A549 (cell line): Measurements from ENCODE around the gene GAA. TPM values are rescaled to one million over a fixed set of nuclear protein-coding genes. Genes with fewer than 3 reads are reported as not detected.

Experiments
- ATAC-seq, 2 experiments: fragments of 200-7000 bp in 1 of 2; fragments of >200 bp in 1 of 2; cut with Nextera tagmentation in 1 of 2; cut with Tn5 transposase in 1 of 2; 3 replicates each; pipeline versions ENCODE4 v1.8.0 to v1.9.1; 2018 to 2020; ENCODE audit warnings: mild to moderate bottlenecking in 1 of 2, moderate library complexity in 1 of 2
- CTCF ChIA-PET: fragments of 300-600 bp; sonication (Branson Sonifier 250); formaldehyde crosslinking; extraction: SDS; loops from one replicate; lab custom pipeline; 2021; ENCODE audit warnings: antibody characterized with exemption, inconsistent platforms; lab: Yijun Ruan, JAX
- POLR2A ChIA-PET: fragments of 350-600 bp; formaldehyde crosslinking; extraction: SDS; loops from one replicate; lab custom pipeline; 2021; ENCODE audit warnings: antibody characterized with exemption, inconsistent platforms; lab: Yijun Ruan, JAX
- DNase-seq, 2 experiments: peaks; one replicate each; pipeline versions ENCODE4 v3.0.0 to v3.0.0-alpha.2; 2011 to 2016; ENCODE audit warnings: low read depth in 1 of 2, low spot score in 1 of 2
- FAIRE-seq: peaks from 2 replicates; lab custom pipeline; 2011; peaks lifted over from hg19 to GRCh38; lab: Jason Lieb, UNC
- H3K27ac ChIP-seq, 2 experiments: fragments of >200 bp; sonication (Bioruptor Twin); formaldehyde crosslinking; 3 replicates each; pipeline ENCODE4 v1.5.1; 2016 to 2017
- H3K4me1 ChIP-seq: fragments of >200 bp; sonication (Bioruptor Twin); formaldehyde crosslinking; 3 replicates; pipeline ENCODE4 v1.6.1; 2016
- H3K4me2 ChIP-seq: fragments of >200 bp; sonication (Bioruptor Twin); formaldehyde crosslinking; 3 replicates; pipeline ENCODE4 v1.6.1; 2016
- H3K4me3 ChIP-seq: fragments of >200 bp; sonication (Bioruptor Twin); formaldehyde crosslinking; 3 replicates; pipeline ENCODE4 v1.5.1; 2016
- H3K9me3 ChIP-seq: fragments of >200 bp; sonication (Bioruptor Twin); formaldehyde crosslinking; 3 replicates; pipeline ENCODE4 v1.6.1; 2016
- BCL3 ChIP-seq: fragments of >200 bp; sonication (Bioruptor Twin); formaldehyde crosslinking; IDR thresholded peaks from 3 replicates; pipeline ENCODE4 v1.6.1; 2016
- CBX8 ChIP-seq: fragments of 200-600 bp; sonication (generic); IDR thresholded peaks from 2 replicates; pipeline ENCODE4 v1.6.1; 2016
- CEBPB ChIP-seq, 2 experiments: fragments of >200 bp in 1 of 2; sonication (Bioruptor Twin) in 1 of 2; formaldehyde crosslinking in 1 of 2; IDR thresholded peaks; 2 replicates each; pipeline ENCODE4 v1.6.1; 2012 to 2016
- E2F6 ChIP-seq: IDR thresholded peaks from 2 replicates; pipeline ENCODE4 v1.6.1; 2012; ENCODE audit warnings: low read depth, borderline replicate concordance
- EHF ChIP-seq: fragments of 250-450 bp; sonication (Bioruptor Pico); IDR thresholded peaks from 2 replicates; pipeline ENCODE4 v1.5.0; 2020; ENCODE audit warnings: mild to moderate bottlenecking
- ESRRA ChIP-seq: fragments of 150-350 bp; IDR thresholded peaks from 2 replicates; pipeline ENCODE4 v1.6.1; 2014; ENCODE audit warnings: mild to moderate bottlenecking, low read length, borderline replicate concordance
- HDAC2 ChIP-seq: fragments of 200-600 bp; sonication (generic); IDR thresholded peaks from 2 replicates; pipeline ENCODE4 v1.6.1; 2016
- HMGXB4 ChIP-seq: fragments of 250-450 bp; sonication (Bioruptor Pico); IDR thresholded peaks from 2 replicates; pipeline ENCODE4 v1.5.0; 2021; ENCODE audit warnings: mild to moderate bottlenecking, moderate library complexity, borderline replicate concordance
- JUN ChIP-seq, 2 experiments: fragments of >200 bp; sonication (Bioruptor Twin); formaldehyde crosslinking; IDR thresholded peaks; 2 replicates in 1 of 2; 3 replicates in 1 of 2; pipeline ENCODE4 v1.6.1; 2016 to 2017
- KDM1A ChIP-seq: fragments of 200-600 bp; sonication (generic); IDR thresholded peaks from 2 replicates; pipeline ENCODE4 v1.6.1; 2016; ENCODE audit warnings: low read depth, mild to moderate bottlenecking
- MAX ChIP-seq: IDR thresholded peaks from 2 replicates; pipeline ENCODE4 v1.6.1; 2012
- NPAS2 ChIP-seq: fragments of 250-450 bp; sonication (Bioruptor Pico); IDR thresholded peaks from 2 replicates; pipeline ENCODE4 v1.8.0; 2022; ENCODE audit warnings: mild to moderate bottlenecking, moderate library complexity, borderline replicate concordance
- POLR2AphosphoS2 ChIP-seq: conservative IDR thresholded peaks from 2 replicates; pipeline ENCODE4 v1.6.1; 2012; ENCODE audit warnings: low read length, improper control_type of control experiment, inconsistent platforms
- RAD21 ChIP-seq, 2 experiments: fragments of >200 bp in 1 of 2; sonication (Bioruptor Twin) in 1 of 2; formaldehyde crosslinking in 1 of 2; IDR thresholded peaks in 1 of 2; conservative IDR thresholded peaks in 1 of 2; 2 replicates in 1 of 2; 3 replicates in 1 of 2; pipeline ENCODE4 v1.6.1; 2012 to 2018; ENCODE audit warnings: inconsistent platforms in 1 of 2
- SMC3 ChIP-seq: fragments of >200 bp; sonication (Bioruptor Twin); formaldehyde crosslinking; IDR thresholded peaks from 3 replicates; pipeline ENCODE4 v1.6.1; 2018; ENCODE audit warnings: inconsistent platforms
- SREBF2 ChIP-seq: fragments of 450-650 bp; IDR thresholded peaks from 2 replicates; pipeline ENCODE4 v1.6.1; 2014; ENCODE audit warnings: mild to moderate bottlenecking, moderate library complexity
- TFCP2L1 ChIP-seq: fragments of 250-450 bp; sonication (Bioruptor Pico); IDR thresholded peaks from 2 replicates; pipeline ENCODE4 v1.5.0; 2021; ENCODE audit warnings: mild to moderate bottlenecking
- ZC3H11A ChIP-seq: fragments of 450-650 bp; IDR thresholded peaks from 2 replicates; pipeline ENCODE4 v1.6.1; 2014; ENCODE audit warnings: antibody characterized with exemption, mild to moderate bottlenecking
- ZNF302 ChIP-seq: fragments of 250-450 bp; sonication (Bioruptor Pico); IDR thresholded peaks from 2 replicates; pipeline ENCODE4 v1.9.0; 2021; ENCODE audit warnings: inconsistent platforms, mild to moderate bottlenecking, moderate library complexity
- WGBS: methylation state at CpG from one replicate; pipeline ENCODE4 v1.1.6; 2017; ENCODE audit errors: missing lambda C conversion rate; 5-methylcytosine and 5-hydroxymethylcytosine counted together
- polyA plus RNA-seq, 4 experiments: library from polyadenylated mRNA; depleted of rRNA in 3 of 4; stranded (reverse); fragments of >200 nt; fragmentation: RNase III in 1 of 4; extraction: RNeasy Plus Mini Kit Qiagen cat#74134 plus additional on column Dnase treatment in 1 of 4; gene quantifications; 2 replicates in 3 of 4; 3 replicates in 1 of 4; pipeline ENCODE4 v1.2.3, GENCODE V29; 2011 to 2017

Gene GAA
- polyA plus RNA-seq, 2 of the 4 experiments (the other 2 are of a cell fraction), result 5.7 to 47.4 TPM

- FAIRE-seq, result no peak
- CTCF ChIA-PET, result interaction anchor here (0.5 to 1.6 kb wide), 9 partner anchors 10 to 120 kb away, joined by 3 to 9 read pairs (median 3); no protein-coding TSS in a partner anchor
- no peaks in the 10 kb centered on the region for H3K9me3 ChIP-seq
- no peak for DNase-seq
- no peak overlapping the region for H3K27ac ChIP-seq
- no peak for ATAC-seq
- 93% methylated on average over 46 of the region's 46 CpGs for WGBS
- H3K4me3 ChIP-seq, result no peak overlapping the region
- no peak for TF ChIP-seq CBX8
- TF ChIP-seq MAX, result no peak
- TF ChIP-seq KDM1A, result no peak
- no peak overlapping the region for H3K4me2 ChIP-seq
- H3K4me1 ChIP-seq, result peaks cover 3% of the 10 kb centered on the region
- POLR2A ChIA-PET, result no interaction called here
Observed at GRCh38 chr17:80107231-80108021, 6.0 kb downstream of the GAA start.

GRCh38 chr17:80108036-80108971 is 6.9 kb downstream of the GAA start:
- Histone ChIP-seq H3K4me2 (no peak overlapping the region), H3K4me3 (no peak overlapping the region), H3K27ac (no peak overlapping the region), H3K9me3 (no peaks in the 10 kb centered on the region), H3K4me1 (no peaks in the 10 kb centered on the region)
- no peak for ATAC-seq
- no peak for DNase-seq
- ChIA-PET CTCF (interaction anchor here (0.5 to 11.7 kb wide), 8 partner anchors 7 to 119 kb away, joined by 3 to 99 read pairs (median 4); partner anchors contain the start of gene GAA), POLR2A (no interaction called here)
- TF ChIP-seq HDAC2 (no peak), ESRRA (no peak), EHF (CRISPR knock-in tag) (no peak), SREBF2 (no peak), ZC3H11A (no peak), TFCP2L1 (CRISPR knock-in tag) (no peak), JUN (IDR thresholded peaks at IDR 0.05) (no peak), BCL3 (no peak), E2F6 (no peak), HMGXB4 (CRISPR knock-in tag) (no peak), POLR2AphosphoS2 (no peak), MAX (no peak), CEBPB (IDR thresholded peaks at IDR 0.05) (no peak)
- no peak for FAIRE-seq
- WGBS, result 90% methylated on average over 36 of the region's 40 CpGs

GRCh38 chr17:80109066-80109660 is 7.8 kb downstream of the GAA start:
- FAIRE-seq (no peak), DNase-seq (no peak), ATAC-seq (no peak)
- WGBS, result 89% methylated on average over 13 of the region's 13 CpGs
- no peaks in the 10 kb centered on the region for H3K4me1 ChIP-seq
- no peak overlapping the region for H3K27ac ChIP-seq
- CTCF ChIA-PET, result interaction anchor here (1.2 to 11.7 kb wide), 3 partner anchors 8 to 101 kb away, joined by 4 to 99 read pairs (median 5); partner anchors contain the start of gene GAA
- no peak overlapping the region for H3K4me3 ChIP-seq
- TF ChIP-seq CEBPB (IDR thresholded peaks at IDR 0.05) (no peak), ZNF302 (CRISPR knock-in tag) (no peak), NPAS2 (CRISPR knock-in tag) (no peak), SREBF2 (no peak), KDM1A (no peak), SMC3 (no peak), RAD21 (conservative IDR thresholded peaks at IDR 0.05 in 1 of 2, IDR thresholded peaks at IDR 0.05 in 1 of 2) (no peak), EHF (CRISPR knock-in tag) (no peak), ESRRA (no peak)
- no peak overlapping the region for H3K4me2 ChIP-seq
- POLR2A ChIA-PET, result no interaction called here
- H3K9me3 ChIP-seq, result no peaks in the 10 kb centered on the region
